ENCODE results near the gene VGF.
"Not testable (repeated sequence)": the region's sequence is repeated elsewhere in the genome, so short reads cannot be mapped to it uniquely, and the experiment has no call there.

VGF gene

GRCh38 chr7:101165075-101165957 lies at the start of gene VGF:
Gene VGF (minus strand): TSS chr7:101165569. CDS start chr7:101164843, 726 bp downstream.
- Mint-ChIP-seq H3K4me3 (peak within 1 kb of the TSS; percentile 70), H3K27ac (peak within 1 kb of the TSS; percentile 44), H3K27me3 (peaks cover 72% of the 10 kb centered on the region), H3K4me1 (ENCODE audit: low read depth) (peaks cover 55% of the 10 kb centered on the region), H3K9me3 (no peaks in the 10 kb centered on the region), H3K36me3 (ENCODE audit: low read depth) (peaks cover 9% of the 10 kb centered on the region)
- DNase-seq, result peak; percentile 94

GRCh38 chr7:101212014-101212413 lies 46.6 kb upstream of the VGF start:
- Mint-ChIP-seq H3K27ac (no peak overlapping the region), H3K9me3 (no peaks in the 10 kb centered on the region), H3K4me3 (no peak overlapping the region), H3K4me1 (ENCODE audit: low read depth) (peaks cover 12% of the 10 kb centered on the region), H3K36me3 (ENCODE audit: low read depth) (peaks cover 69% of the 10 kb centered on the region), H3K27me3 (no peaks in the 10 kb centered on the region)
- DNase-seq, result no peak

GRCh38 chr7:101211501-101211900 lies 46.1 kb upstream of the VGF start:
- H3K4me3 Mint-ChIP-seq, result no peak overlapping the region
- peaks cover 9% of the 10 kb centered on the region for H3K4me1 Mint-ChIP-seq (ENCODE audit: low read depth)
- no peak overlapping the region for H3K27ac Mint-ChIP-seq
- H3K9me3 Mint-ChIP-seq, result no peaks in the 10 kb centered on the region
- H3K27me3 Mint-ChIP-seq, result no peaks in the 10 kb centered on the region
- DNase-seq, result no peak
- H3K36me3 Mint-ChIP-seq (ENCODE audit: low read depth), result peaks cover 68% of the 10 kb centered on the region

GRCh38 chr7:101210143-101210542 lies 44.8 kb upstream of the VGF start:
- Mint-ChIP-seq H3K27ac (no peak overlapping the region), H3K4me1 (ENCODE audit: low read depth) (no peaks in the 10 kb centered on the region), H3K9me3 (no peaks in the 10 kb centered on the region), H3K27me3 (no peaks in the 10 kb centered on the region), H3K36me3 (ENCODE audit: low read depth) (peaks cover 64% of the 10 kb centered on the region), H3K4me3 (no peak overlapping the region)
- no peak for DNase-seq

- peaks cover 6% of the 10 kb centered on the region for H3K4me1 Mint-ChIP-seq (ENCODE audit: low read depth)
- H3K27ac Mint-ChIP-seq, result no peak overlapping the region
These were observed 43.4 kb upstream of the VGF start for GRCh38 chr7:101208794-101209193.

GRCh38 chr7:101207459-101207858 lies 42.1 kb upstream of the VGF start:
- no peak overlapping the region for H3K27ac Mint-ChIP-seq
- no peak for DNase-seq
- H3K9me3 Mint-ChIP-seq, result no peaks in the 10 kb centered on the region
- H3K4me1 Mint-ChIP-seq (ENCODE audit: low read depth), result peaks cover 10% of the 10 kb centered on the region
- peaks cover 49% of the 10 kb centered on the region for H3K36me3 Mint-ChIP-seq (ENCODE audit: low read depth)
- peaks cover 15% of the 10 kb centered on the region for H3K27me3 Mint-ChIP-seq
- no peak overlapping the region for H3K4me3 Mint-ChIP-seq

More at GRCh38 chr7:101208794-101209193, 43.4 kb upstream of the VGF start:
- peaks cover 51% of the 10 kb centered on the region for H3K36me3 Mint-ChIP-seq (ENCODE audit: low read depth)
- no peak overlapping the region for H3K4me3 Mint-ChIP-seq
- H3K27me3 Mint-ChIP-seq, result peaks cover 3% of the 10 kb centered on the region
- no peaks in the 10 kb centered on the region for H3K9me3 Mint-ChIP-seq
- no peak for DNase-seq

GRCh38 chr7:101206665-101207042 lies 41.3 kb upstream of the VGF start:
- Mint-ChIP-seq H3K36me3 (ENCODE audit: low read depth) (peaks cover 43% of the 10 kb centered on the region), H3K4me3 (no peak overlapping the region), H3K27ac (no peak overlapping the region), H3K4me1 (ENCODE audit: low read depth) (peaks cover 10% of the 10 kb centered on the region), H3K9me3 (no peaks in the 10 kb centered on the region), H3K27me3 (peaks cover 21% of the 10 kb centered on the region)
- no peak for DNase-seq

- Mint-ChIP-seq H3K27me3 (peaks cover 27% of the 10 kb centered on the region), H3K27ac (no peak overlapping the region), H3K4me1 (ENCODE audit: low read depth) (peaks cover 10% of the 10 kb centered on the region)
These were observed 40.7 kb upstream of the VGF start for GRCh38 chr7:101205901-101206664.

GRCh38 chr7:101203740-101204738 lies 38.7 kb upstream of the VGF start:
- Mint-ChIP-seq H3K27me3 (peaks cover 40% of the 10 kb centered on the region), H3K4me1 (ENCODE audit: low read depth) (peaks cover 14% of the 10 kb centered on the region), H3K36me3 (ENCODE audit: low read depth) (peaks cover 25% of the 10 kb centered on the region), H3K4me3 (peak overlapping the region; percentile 38), H3K27ac (peak overlapping the region; percentile 42)
- DNase-seq, result peak; percentile 44
- not testable (repeated sequence) for H3K9me3 Mint-ChIP-seq

More at GRCh38 chr7:101205901-101206664, 40.7 kb upstream of the VGF start:
- Mint-ChIP-seq H3K36me3 (ENCODE audit: low read depth) (peaks cover 41% of the 10 kb centered on the region), H3K9me3 (no peaks in the 10 kb centered on the region), H3K4me3 (no peak overlapping the region)
- DNase-seq, result no peak

- Mint-ChIP-seq H3K9me3 (no peaks in the 10 kb centered on the region), H3K36me3 (ENCODE audit: low read depth) (peaks cover 13% of the 10 kb centered on the region), H3K4me3 (no peak overlapping the region), H3K4me1 (ENCODE audit: low read depth) (peaks cover 14% of the 10 kb centered on the region), H3K27ac (no peak overlapping the region), H3K27me3 (peaks cover 43% of the 10 kb centered on the region)
- no peak for DNase-seq
These were observed 37.2 kb upstream of the VGF start for GRCh38 chr7:101202603-101202918.

- Mint-ChIP-seq H3K36me3 (ENCODE audit: low read depth) (peaks cover 11% of the 10 kb centered on the region), H3K27me3 (peaks cover 43% of the 10 kb centered on the region)
These were observed 36.6 kb upstream of the VGF start for GRCh38 chr7:101201695-101202602.

GRCh38 chr7:101200862-101201599 lies 35.7 kb upstream of the VGF start, which contains the start of gene MOGAT3:
Gene MOGAT3 (minus strand): TSS chr7:101201036. CDS start chr7:101200854, 182 bp downstream.
- H3K9me3 Mint-ChIP-seq, result no peaks in the 10 kb centered on the region
- peaks cover 3% of the 10 kb centered on the region for H3K36me3 Mint-ChIP-seq (ENCODE audit: low read depth)
- peaks cover 43% of the 10 kb centered on the region for H3K27me3 Mint-ChIP-seq
- no peak for DNase-seq
- H3K4me3 Mint-ChIP-seq, result no peak within 1 kb of the TSS
- no peak within 1 kb of the TSS for H3K27ac Mint-ChIP-seq
- peaks cover 14% of the 10 kb centered on the region for H3K4me1 Mint-ChIP-seq (ENCODE audit: low read depth)

More at GRCh38 chr7:101201695-101202602, 36.6 kb upstream of the VGF start:
- Mint-ChIP-seq H3K4me3 (no peak overlapping the region), H3K4me1 (ENCODE audit: low read depth) (peaks cover 14% of the 10 kb centered on the region), H3K9me3 (no peaks in the 10 kb centered on the region), H3K27ac (no peak overlapping the region)
- no peak for DNase-seq

GRCh38 chr7:101200504-101200861 lies 35.1 kb upstream of the VGF start:
- Mint-ChIP-seq H3K9me3 (no peaks in the 10 kb centered on the region), H3K4me1 (ENCODE audit: low read depth) (peaks cover 14% of the 10 kb centered on the region), H3K36me3 (ENCODE audit: low read depth) (no peaks in the 10 kb centered on the region), H3K4me3 (no peak overlapping the region), H3K27ac (no peak overlapping the region), H3K27me3 (peaks cover 43% of the 10 kb centered on the region)
- DNase-seq, result no peak

Measured in activated T-cell treated with anti-CD3 and anti-CD28 coated beads, Interleukin-2, amount 50 U/mL, for 24 hours (primary cell).